Heart left ventricle (tissue), 16 donors: ENCODE data around the gene STX10. TPM values are rescaled to one million over a fixed set of nuclear protein-coding genes. Genes with fewer than 3 reads are reported as not detected.

Source experiments
- ATAC-seq, 4 donors: fragments of 200-7000 bp; cut with Tn5 transposase; one replicate each; pipeline ENCODE4 v1.9.1; 2020 to 2022; ENCODE audit warnings: moderate library complexity in 4 of 4, mild to moderate bottlenecking in 3 of 4, moderate number of reproducible peaks in 1 of 4
- DNase-seq, 5 donors: peaks; one replicate each; pipeline ENCODE4 v3.0.0-alpha.2; 2020
- H3K27ac ChIP-seq, 12 donors: fragments of 200-600 bp; sonication (generic) in 4 of 12; one replicate each; pipeline versions ENCODE4 v1.5.0 to v1.8.0; 2016 to 2022; ENCODE audit warnings: mild to moderate bottlenecking in 2 of 12
- H3K27me3 ChIP-seq, 9 donors: fragments of 200-600 bp; sonication (generic) in 2 of 9; one replicate each; pipeline versions ENCODE4 v1.5.1 to v1.8.0; 2016 to 2022; ENCODE audit warnings: mild to moderate bottlenecking in 3 of 9
- H3K36me3 ChIP-seq, 9 donors: fragments of 200-600 bp; sonication (generic) in 2 of 9; one replicate each; pipeline versions ENCODE4 v1.5.0 to v1.8.0; 2018 to 2022; ENCODE audit warnings: mild to moderate bottlenecking in 2 of 9
- H3K4me1 ChIP-seq, 12 donors: fragments of 200-600 bp; sonication (generic) in 4 of 12; one replicate each; pipeline versions ENCODE4 v1.5.0 to v1.8.0; 2016 to 2022; ENCODE audit warnings: mild to moderate bottlenecking in 3 of 12
- H3K4me3 ChIP-seq, 12 donors: fragments of 200-600 bp; sonication (generic) in 4 of 12; one replicate each; pipeline versions ENCODE4 v1.5.0 to v1.8.0; 2017 to 2022; ENCODE audit warnings: mild to moderate bottlenecking in 9 of 12, moderate library complexity in 4 of 12
- H3K9me3 ChIP-seq, 12 donors: fragments of 200-600 bp; sonication (generic) in 4 of 12; one replicate each; pipeline versions ENCODE4 v1.5.0 to v1.8.0; 2016 to 2022; ENCODE audit warnings: mild to moderate bottlenecking in 1 of 12
- CTCF ChIP-seq, 12 donors: fragments of 200-600 bp; sonication (generic) in 4 of 12; IDR thresholded peaks; one replicate each; pipeline versions ENCODE4 v1.5.0 to v1.8.0; 2018 to 2022; ENCODE audit warnings: antibody characterized with exemption in 12 of 12, mild to moderate bottlenecking in 5 of 12
- POLR2A ChIP-seq, 2 donors: fragments of 450-650 bp; IDR thresholded peaks; one replicate each; pipeline ENCODE4 v1.6.1; 2017; ENCODE audit warnings: antibody characterized with exemption in 2 of 2, mild to moderate bottlenecking in 2 of 2, moderate library complexity in 2 of 2
- WGBS, 4 donors: extraction: QIAGEN DNeasy Blood & Tissue Kit in 2 of 4; methylation state at CpG; one replicate each; pipeline versions ENCODE4 v1.1.5 to v1.1.7; 2013 to 2018; 5-methylcytosine and 5-hydroxymethylcytosine counted together
- intact Hi-C, 10 donors: fragments of 100-400 bp; cut with DNase I; formaldehyde crosslinking; loops; one replicate each; pipeline versions ENCODE4 v1.11.1 to v1.14.2; 2022
- polyA plus RNA-seq, 2 donors: library from polyadenylated mRNA; stranded (reverse); fragments of 200-250 nt; gene quantifications; one replicate each; pipeline ENCODE4 v1.2.3, GENCODE V29; 2013
- total RNA-seq, 9 donors: library from RNA; depleted of rRNA in 2 of 9; stranded (reverse); fragments of >200 nt in 2 of 9; fragmentation: NEBNext Ultra II Directional in 3 of 9; extraction: Animal tissue kit (Norgen Biotek cat#: 25700) in 3 of 9; gene quantifications; one replicate each; pipeline versions ENCODE4 v1.1.0 to v1.2.4, GENCODE V29; 2016 to 2023
- donor health status: ischemic (EF 13 %, LVEDD 7.1; RV severe dilation, severe dysfunction).
- donor health status: healthy with polysubstance abuse.
- donor health status: DM: no; HTN: yes; CAD: no.
- donor health status: DM: no; HTN: no; CAD: no.
- donor health status: ischemic (EF 25% LVEDD 6.9; RV normal size, moderate dysfunction).
- donor health status: ischemic (EF 25% LVEDD 5.7; RV mildly dilated, moderate dysfunction).
- donor health status: healthy.
- donor health status: DM: yes; HTN: yes; CAD: no.
- donor health status: ischemic (EF 35%, LVEDD 5.7; RV mildly dilated, moderate dysfunction).
- donor health status: nonischemic (EF 11% LVEDD 7.7; RV severe dilation, severe dysfunction).
- donor health status: DM: yes; HTN: yes; CAD: no.
- donor health status: PGD.
- donor health status: ischemic (EF 29% LVEDD 5.4; RV normal size, mild dysfunction).
- donor health status: nonischemic (EF 23%, LVEDD 6.1; RV moderate dilation, normal function).

Gene STX10
- total and polyA plus RNA-seq, 11 donors, result 24.0 to 64.7 (median 37.2) TPM

- Histone ChIP-seq H3K27me3 (no peaks in the 10 kb centered on the region), H3K36me3 (peaks cover 0 to 48% (median 35%) of the 10 kb centered on the region in 9 donors), H3K9me3 (no peaks in the 10 kb centered on the region), H3K4me3 (no peak overlapping the region), H3K4me1 (peaks cover 0 to 23% (median 7%) of the 10 kb centered on the region in 12 donors), H3K27ac (no peak overlapping the region)
- TF ChIP-seq POLR2A (IDR thresholded peaks at IDR 0.05) (no peak), CTCF (IDR thresholded peaks at IDR 0.05) (no peak)
- ATAC-seq (no peak), DNase-seq (no peak)
- WGBS, 4 donors, result 90 to 95% (median 92%) methylated on average over 24 to 28 of the region's 28 CpGs
- intact Hi-C loops, result no loop called here
These were observed 12.8 kb downstream of the STX10 start for GRCh38 chr19:13137290-13137794.

- Histone ChIP-seq H3K27ac (peak overlapping the region in 9 of 12 donors; percentile 26 to 79 (median 38)), H3K27me3 (no peaks in the 10 kb centered on the region), H3K4me3 (no peak overlapping the region), H3K36me3 (peaks cover 0 to 48% (median 35%) of the 10 kb centered on the region in 9 donors), H3K9me3 (no peaks in the 10 kb centered on the region), H3K4me1 (peaks cover 0 to 23% (median 7%) of the 10 kb centered on the region in 12 donors)
- 89 to 95% (median 94%) methylated on average over 30 to 60 of the region's 60 CpGs for WGBS, 4 donors
- DNase-seq, result no peak
- peak in 1 of 4 donors; percentile 5 for ATAC-seq
- intact Hi-C loops, result no loop called here
- TF ChIP-seq CTCF (IDR thresholded peaks at IDR 0.05) (no peak), POLR2A (IDR thresholded peaks at IDR 0.05) (no peak)
These were observed 14.8 kb downstream of the STX10 start for GRCh38 chr19:13135068-13136062.

GRCh38 chr19:13134626-13135025 lies 15.5 kb downstream of the STX10 start:
- H3K4me3 ChIP-seq, result no peak overlapping the region
- DNase-seq, result peak in 2 of 5 donors; percentile 44 to 72
- no peaks in the 10 kb centered on the region for H3K27me3 ChIP-seq
- 61 to 76% (median 65%) methylated on average over 3 of the region's 3 CpGs for WGBS, 4 donors
- peaks cover 0 to 43% (median 35%) of the 10 kb centered on the region in 9 donors for H3K36me3 ChIP-seq
- TF ChIP-seq POLR2A (IDR thresholded peaks at IDR 0.05) (no peak), CTCF (IDR thresholded peaks at IDR 0.05) (no peak)
- peaks cover 0 to 23% (median 7%) of the 10 kb centered on the region in 12 donors for H3K4me1 ChIP-seq
- no peaks in the 10 kb centered on the region for H3K9me3 ChIP-seq
- peak; percentile 84 to 90 (median 88) for ATAC-seq
- H3K27ac ChIP-seq, result peak overlapping the region in 9 of 12 donors; percentile 26 to 79 (median 38)
- intact Hi-C loops, result no loop called here
